Stimulated activated CD4-positive, alpha-beta T cell treated with anti-CD3 and anti-CD28 coated beads, Interleukin-2, amount 100 ng/mL, for 24 hours (primary cell): ENCODE measurements around the gene PFKFB3.
"Not testable (repeated sequence)": the region's sequence is repeated elsewhere in the genome, so short reads cannot be mapped to it uniquely, and the experiment has no call there.

Experiments
- DNase-seq, 2 donors: peaks; one replicate each; pipeline ENCODE4 v3.0.0-alpha.2; 2020

The PFKFB3 gene

GRCh38 chr10:6202684-6203330, at the start of gene PFKFB3:
Gene PFKFB3 (plus strand): TSS chr10:6202932. CDS start chr10:6203261, 329 bp downstream.
- DNase-seq, result peak; percentile 92 to 97

- DNase-seq, result no peak
These were observed 48.9 kb upstream of the PFKFB3 start for GRCh38 chr10:6153845-6154244.

- no peak for DNase-seq
These were observed 48.2 kb upstream of the PFKFB3 start for GRCh38 chr10:6154566-6154965.

GRCh38 chr10:6158276-6158675, 44.5 kb upstream of the PFKFB3 start:
- no peak for DNase-seq

- no peak for DNase-seq
These were observed 40.8 kb upstream of the PFKFB3 start for GRCh38 chr10:6161921-6162320.

- no peak for DNase-seq
These were observed 40.0 kb upstream of the PFKFB3 start for GRCh38 chr10:6162589-6163356.

- peak; percentile 94 to 95 for DNase-seq
These were observed 39.1 kb upstream of the PFKFB3 start for GRCh38 chr10:6163364-6164270.

GRCh38 chr10:6164271-6165095, 38.2 kb upstream of the PFKFB3 start:
- DNase-seq, result peak in 1 of 2 donors; percentile 43

GRCh38 chr10:6165221-6165725, 37.5 kb upstream of the PFKFB3 start:
- DNase-seq, result no peak

- DNase-seq, result not testable (repeated sequence)
These were observed 36.8 kb upstream of the PFKFB3 start for GRCh38 chr10:6165933-6166332.

GRCh38 chr10:6167456-6167855, 35.3 kb upstream of the PFKFB3 start:
- no peak for DNase-seq

GRCh38 chr10:6168084-6168483, 34.6 kb upstream of the PFKFB3 start:
- DNase-seq, result no peak

- DNase-seq, result no peak
These were observed 32.1 kb upstream of the PFKFB3 start for GRCh38 chr10:6170638-6171037.

GRCh38 chr10:6171881-6172695, 30.6 kb upstream of the PFKFB3 start:
- DNase-seq, result peak; percentile 33 to 38

GRCh38 chr10:6173203-6173602, 29.5 kb upstream of the PFKFB3 start:
- peak; percentile 61 to 63 for DNase-seq

- DNase-seq, result no peak
These were observed 28.4 kb upstream of the PFKFB3 start for GRCh38 chr10:6174201-6174874.

- DNase-seq, result no peak
These were observed 27.2 kb upstream of the PFKFB3 start for GRCh38 chr10:6175329-6176055.

GRCh38 chr10:6176691-6177231, 26.0 kb upstream of the PFKFB3 start:
- DNase-seq, result no peak

GRCh38 chr10:6177880-6178281, 24.9 kb upstream of the PFKFB3 start:
- no peak for DNase-seq

- DNase-seq, result no peak
These were observed 24.2 kb upstream of the PFKFB3 start for GRCh38 chr10:6178581-6178980.
